T-helper 2 cell treated with Interferon-gamma antibody and Interleukin-4, amounts not matched to agents 5 μg/mL and 100 μg/mL, for 36 hours (primary cell): ENCODE measurements around the gene COL25A1.
"Not testable (repeated sequence)": the region's sequence is repeated elsewhere in the genome, so short reads cannot be mapped to it uniquely, and the experiment has no call there.

Experiments used
- DNase-seq: peaks from one replicate; pipeline ENCODE4 v3.0.0; 2021; ENCODE audit warnings: low spot score
- H3K27ac Mint-ChIP-seq: one replicate; pipeline ENCODE4 v1.8.0; 2021; ENCODE audit warnings: mild to moderate bottlenecking, mixed read lengths
- H3K27me3 Mint-ChIP-seq: one replicate; pipeline ENCODE4 v1.8.0; 2021; ENCODE audit warnings: low read depth, mixed read lengths
- H3K36me3 Mint-ChIP-seq: one replicate; pipeline ENCODE4 v1.8.0; 2021; ENCODE audit warnings: low read depth, mixed read lengths
- H3K4me1 Mint-ChIP-seq: one replicate; pipeline ENCODE4 v1.8.0; 2021; ENCODE audit warnings: low read depth, mixed read lengths
- H3K4me3 Mint-ChIP-seq: one replicate; pipeline ENCODE4 v1.8.0; 2022; ENCODE audit warnings: mild to moderate bottlenecking, moderate library complexity, mixed read lengths
- H3K9me3 Mint-ChIP-seq: one replicate; pipeline ENCODE4 v1.8.0; 2021; ENCODE audit warnings: mixed read lengths

The COL25A1 gene

GRCh38 chr4:108869970-108870369 lies 432.5 kb downstream of the COL25A1 start:
- H3K4me3 Mint-ChIP-seq, H3K36me3 Mint-ChIP-seq, H3K4me1 Mint-ChIP-seq, DNase-seq, H3K27ac Mint-ChIP-seq, H3K9me3 Mint-ChIP-seq: not testable (repeated sequence)
- peaks cover 28% of the 10 kb centered on the region for H3K27me3 Mint-ChIP-seq

GRCh38 chr4:108868606-108869227 lies 433.7 kb downstream of the COL25A1 start:
- Mint-ChIP-seq H3K4me1 (no peaks in the 10 kb centered on the region), H3K27ac (no peak overlapping the region), H3K36me3 (no peaks in the 10 kb centered on the region), H3K9me3 (no peaks in the 10 kb centered on the region), H3K27me3 (peaks cover 27% of the 10 kb centered on the region), H3K4me3 (no peak overlapping the region)
- DNase-seq = no peak

DNA sequence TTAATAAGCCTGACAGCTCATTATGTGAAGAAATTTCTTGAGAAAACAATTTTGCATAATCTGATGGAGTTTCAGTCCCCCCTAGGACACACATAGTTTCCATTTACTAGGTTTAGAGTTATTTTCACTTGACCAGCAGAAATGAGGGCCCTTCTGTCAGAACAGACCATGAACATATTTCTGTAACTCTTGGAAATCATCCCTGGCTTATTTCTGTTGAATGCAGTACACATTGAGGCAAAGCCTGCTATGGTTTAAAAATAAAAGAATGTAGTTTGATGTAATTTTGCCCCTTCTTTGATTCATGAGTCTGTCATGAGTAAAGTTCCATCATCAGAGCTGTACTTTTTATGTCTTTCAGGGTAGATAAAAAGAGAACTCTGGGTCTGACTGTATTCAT lies 435.0 kb downstream of the COL25A1 start:
- DNase-seq = no peak
- no peaks in the 10 kb centered on the region for H3K9me3 Mint-ChIP-seq

DNA sequence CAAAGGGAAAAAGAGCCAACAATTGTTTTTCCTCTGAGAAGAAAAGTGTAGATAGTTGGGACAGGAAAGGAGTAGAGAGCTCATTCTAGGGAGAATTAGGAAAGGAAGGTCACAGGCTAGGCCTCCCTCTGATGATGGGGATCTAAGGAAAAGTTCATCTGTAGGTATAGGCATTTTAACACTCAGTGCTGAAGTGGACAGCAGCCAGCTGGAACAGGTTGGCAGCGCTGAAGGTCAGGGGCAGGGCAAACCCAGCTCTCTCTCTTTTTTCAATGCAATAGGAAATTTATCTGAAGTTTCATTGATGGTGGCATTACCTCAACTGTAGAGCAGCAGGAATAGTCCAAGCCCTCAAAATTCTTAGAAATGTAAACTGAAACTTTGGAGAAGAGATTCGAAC lies 441.1 kb downstream of the COL25A1 start:
- H3K9me3 Mint-ChIP-seq = no peaks in the 10 kb centered on the region
- H3K27ac Mint-ChIP-seq = no peak overlapping the region
- no peak overlapping the region for H3K4me3 Mint-ChIP-seq
- no peaks in the 10 kb centered on the region for H3K36me3 Mint-ChIP-seq
- peaks cover 6% of the 10 kb centered on the region for H3K4me1 Mint-ChIP-seq
- H3K27me3 Mint-ChIP-seq = peaks cover 9% of the 10 kb centered on the region
- no peak for DNase-seq

More for the DNA sequence above, 435.0 kb downstream of the COL25A1 start:
- peaks cover 27% of the 10 kb centered on the region for H3K27me3 Mint-ChIP-seq
- H3K27ac Mint-ChIP-seq = no peak overlapping the region
- H3K4me3 Mint-ChIP-seq = no peak overlapping the region
- H3K4me1 Mint-ChIP-seq = no peaks in the 10 kb centered on the region
- H3K36me3 Mint-ChIP-seq = no peaks in the 10 kb centered on the region

DNA sequence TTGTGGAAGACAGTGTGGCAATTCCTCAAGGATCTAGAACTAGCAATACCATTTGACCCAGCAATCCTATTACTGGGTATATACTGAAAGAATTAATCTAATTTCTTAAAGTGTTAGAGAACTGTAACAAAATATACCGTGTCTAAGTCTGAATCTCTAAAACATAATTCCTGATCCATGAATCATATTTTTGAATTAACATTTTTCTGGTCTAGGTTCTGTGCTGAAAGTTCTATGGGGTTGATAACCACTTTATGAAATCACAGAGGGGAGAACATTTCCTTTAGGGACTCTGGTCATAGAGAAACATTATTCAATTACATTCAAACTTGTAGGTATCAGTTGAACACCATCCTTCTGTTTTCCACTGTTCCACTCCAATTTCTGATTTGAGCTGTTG lies 447.7 kb downstream of the COL25A1 start:
- Mint-ChIP-seq H3K27ac (no peak overlapping the region), H3K36me3 (peaks cover 8% of the 10 kb centered on the region), H3K4me1 (peaks cover 39% of the 10 kb centered on the region), H3K4me3 (no peak overlapping the region), H3K9me3 (peaks cover 7% of the 10 kb centered on the region), H3K27me3 (peaks cover 7% of the 10 kb centered on the region)
- DNase-seq = no peak

- H3K36me3 Mint-ChIP-seq = peaks cover 8% of the 10 kb centered on the region
- DNase-seq = no peak
- H3K4me1 Mint-ChIP-seq = peaks cover 45% of the 10 kb centered on the region
- H3K27ac Mint-ChIP-seq = no peak overlapping the region
- peaks cover 7% of the 10 kb centered on the region for H3K9me3 Mint-ChIP-seq
- no peak overlapping the region for H3K4me3 Mint-ChIP-seq
- H3K27me3 Mint-ChIP-seq = no peaks in the 10 kb centered on the region
Measured at GRCh38 chr4:108852691-108853090, 449.8 kb downstream of the COL25A1 start.

- H3K4me3 Mint-ChIP-seq = no peak overlapping the region
- H3K36me3 Mint-ChIP-seq = peaks cover 8% of the 10 kb centered on the region
- H3K27me3 Mint-ChIP-seq = no peaks in the 10 kb centered on the region
- peaks cover 44% of the 10 kb centered on the region for H3K4me1 Mint-ChIP-seq
- no peak overlapping the region for H3K27ac Mint-ChIP-seq
- no peak for DNase-seq
- peaks cover 7% of the 10 kb centered on the region for H3K9me3 Mint-ChIP-seq
Measured at GRCh38 chr4:108851366-108851765, 451.1 kb downstream of the COL25A1 start.

GRCh38 chr4:108850219-108850649 lies 452.2 kb downstream of the COL25A1 start:
- peaks cover 44% of the 10 kb centered on the region for H3K4me1 Mint-ChIP-seq
- H3K9me3 Mint-ChIP-seq = peaks cover 7% of the 10 kb centered on the region
- DNase-seq = no peak
- H3K27ac Mint-ChIP-seq = peak overlapping the region; percentile 62
- H3K4me3 Mint-ChIP-seq = peak overlapping the region; percentile 68
- H3K36me3 Mint-ChIP-seq = peaks cover 8% of the 10 kb centered on the region
- no peaks in the 10 kb centered on the region for H3K27me3 Mint-ChIP-seq

DNA sequence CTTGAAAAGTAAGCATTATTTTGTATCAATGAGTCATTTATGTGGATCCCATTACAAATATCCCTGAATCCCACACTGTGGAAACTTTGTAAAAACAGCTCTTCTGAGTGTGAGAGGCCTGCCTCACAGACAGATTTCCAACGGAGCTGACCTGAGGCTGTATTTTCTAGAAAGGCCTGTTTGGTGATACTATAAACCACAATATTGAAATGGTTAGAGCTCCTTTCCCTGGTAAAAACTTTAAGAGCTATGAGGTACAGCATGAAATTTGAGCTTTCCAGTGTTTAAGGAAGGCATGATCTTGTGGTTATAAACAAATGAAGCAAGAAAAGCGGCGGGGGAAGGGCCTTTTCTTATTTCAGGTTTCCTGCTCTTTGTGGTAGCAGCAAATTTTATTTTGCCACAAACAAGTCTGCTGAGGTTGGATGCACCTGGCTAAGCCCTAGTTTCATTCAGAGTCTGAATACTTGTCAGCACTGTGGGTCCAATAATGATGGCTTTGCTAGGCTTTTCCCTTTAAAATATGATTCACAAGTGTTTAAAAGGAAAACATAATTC lies 452.8 kb downstream of the COL25A1 start:
- Mint-ChIP-seq H3K36me3 (peaks cover 8% of the 10 kb centered on the region), H3K27ac (peak overlapping the region; percentile 62), H3K9me3 (peaks cover 7% of the 10 kb centered on the region), H3K27me3 (no peaks in the 10 kb centered on the region), H3K4me1 (peaks cover 42% of the 10 kb centered on the region), H3K4me3 (peak overlapping the region; percentile 68)
- no peak for DNase-seq

DNA sequence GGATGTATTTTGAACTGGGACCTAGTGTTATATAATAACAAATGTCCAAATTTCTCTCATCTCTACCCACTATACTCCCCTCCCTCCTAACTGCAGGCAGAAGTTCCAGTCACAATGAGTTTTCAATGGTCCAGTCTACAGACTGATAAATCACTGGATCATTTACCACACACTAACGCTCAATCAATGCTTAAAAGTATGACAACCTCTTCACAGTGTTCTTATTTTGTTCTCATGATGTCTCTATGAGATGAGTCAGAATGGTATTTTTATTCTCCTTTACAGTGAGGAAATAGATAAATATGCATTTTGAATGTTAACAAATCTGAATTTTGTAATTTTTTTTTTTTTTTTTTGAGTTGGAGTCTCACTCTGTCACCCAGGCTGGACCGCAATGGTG lies 455.9 kb downstream of the COL25A1 start:
- H3K36me3 Mint-ChIP-seq = peaks cover 5% of the 10 kb centered on the region
- no peak for DNase-seq
- H3K27me3 Mint-ChIP-seq = peaks cover 12% of the 10 kb centered on the region
- H3K4me1 Mint-ChIP-seq = peaks cover 23% of the 10 kb centered on the region
- no peak overlapping the region for H3K27ac Mint-ChIP-seq
- no peak overlapping the region for H3K4me3 Mint-ChIP-seq
- H3K9me3 Mint-ChIP-seq = no peaks in the 10 kb centered on the region

- Mint-ChIP-seq H3K9me3 (no peaks in the 10 kb centered on the region), H3K4me3 (no peak overlapping the region), H3K36me3 (no peaks in the 10 kb centered on the region), H3K4me1 (peaks cover 10% of the 10 kb centered on the region), H3K27me3 (peaks cover 18% of the 10 kb centered on the region), H3K27ac (no peak overlapping the region)
- no peak for DNase-seq
Measured at GRCh38 chr4:108840426-108840975, 462.0 kb downstream of the COL25A1 start.

DNA sequence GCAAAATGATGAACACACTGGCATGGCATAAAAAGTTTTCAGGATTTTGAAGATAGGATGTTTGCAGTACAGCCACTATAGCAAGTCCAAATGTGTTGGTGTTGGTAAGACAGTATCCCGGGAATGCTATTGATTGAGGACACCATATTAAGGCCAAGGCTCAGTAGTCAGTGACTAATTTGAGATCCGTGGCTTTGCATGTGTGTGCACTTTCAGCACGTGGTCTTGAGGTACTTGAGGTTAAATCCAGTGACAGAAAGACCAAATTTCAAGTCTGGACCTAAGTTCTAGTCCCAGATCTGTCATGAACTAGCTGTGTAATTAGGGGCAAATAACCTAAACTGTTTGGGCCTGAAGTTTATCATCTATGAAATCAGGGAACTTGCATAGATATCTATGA lies 463.1 kb downstream of the COL25A1 start:
- Mint-ChIP-seq H3K4me1 (peaks cover 12% of the 10 kb centered on the region), H3K36me3 (no peaks in the 10 kb centered on the region), H3K27ac (no peak overlapping the region), H3K9me3 (no peaks in the 10 kb centered on the region), H3K27me3 (peaks cover 22% of the 10 kb centered on the region), H3K4me3 (no peak overlapping the region)
- DNase-seq = no peak

GRCh38 chr4:108838451-108838850 lies 464.0 kb downstream of the COL25A1 start:
- Mint-ChIP-seq H3K36me3 (no peaks in the 10 kb centered on the region), H3K27ac (no peak overlapping the region), H3K9me3 (no peaks in the 10 kb centered on the region), H3K27me3 (peaks cover 26% of the 10 kb centered on the region), H3K4me3 (no peak overlapping the region), H3K4me1 (peaks cover 14% of the 10 kb centered on the region)
- DNase-seq = no peak

- no peaks in the 10 kb centered on the region for H3K9me3 Mint-ChIP-seq
- H3K27ac Mint-ChIP-seq = no peak overlapping the region
- peaks cover 35% of the 10 kb centered on the region for H3K27me3 Mint-ChIP-seq
- peaks cover 14% of the 10 kb centered on the region for H3K4me1 Mint-ChIP-seq
- no peak overlapping the region for H3K4me3 Mint-ChIP-seq
- no peaks in the 10 kb centered on the region for H3K36me3 Mint-ChIP-seq
- no peak for DNase-seq
Measured at GRCh38 chr4:108834835-108835384, 467.5 kb downstream of the COL25A1 start.
